CD4-positive, alpha-beta T cell (primary cell): ENCODE results near the gene AKT1. TPM values are rescaled to one million over a fixed set of nuclear protein-coding genes. Genes with fewer than 3 reads are reported as not detected.

Source experiments
- ATAC-seq: fragments of 200-7000 bp; cut with Tn5 transposase; one replicate; pipeline ENCODE4 v1.10.0; 2022; ENCODE audit warnings: mild to moderate bottlenecking; ENCODE audit not compliant: poor library complexity
- CTCF ChIA-PET: fragments of 350-600 bp; sonication (Branson Sonifier 250); formaldehyde crosslinking; loops from one replicate; lab custom pipeline; 2021; ENCODE audit warnings: antibody characterized with exemption, inconsistent platforms; lab: Charles Lee
- POLR2A ChIA-PET: fragments of 350-600 bp; sonication (Branson Sonifier 250); formaldehyde crosslinking; loops from one replicate; lab custom pipeline; 2021; ENCODE audit warnings: antibody characterized with exemption, inconsistent platforms; lab: Charles Lee
- DNase-seq, 14 experiments: peaks; one replicate each; pipeline ENCODE4 v3.0.0-alpha.2; 2013 to 2020; ENCODE audit warnings: mixed read lengths in 2 of 14
- H3K27ac ChIP-seq, 2 donors: one replicate each; pipeline versions ENCODE4 v1.5.1 to v1.7.0; 2013; ENCODE audit warnings: low read length in 2 of 2, low read depth in 1 of 2, mild to moderate bottlenecking in 1 of 2
- H3K27me3 ChIP-seq, 2 experiments: 1 replicate in 1 of 2; 2 replicates in 1 of 2; pipeline versions ENCODE4 v1.6.1 to v1.7.0; 2013; ENCODE audit warnings: low read length in 2 of 2, control low read depth in 1 of 2, mild to moderate bottlenecking in 1 of 2, moderate library complexity in 1 of 2; ENCODE audit not compliant: insufficient read depth in 2 of 2, control insufficient read depth in 1 of 2
- H3K36me3 ChIP-seq: one replicate; pipeline ENCODE4 v1.6.1; 2013; ENCODE audit warnings: low read length, control low read depth; ENCODE audit not compliant: insufficient read depth
- H3K4me1 ChIP-seq: one replicate; pipeline ENCODE4 v1.6.1; 2013; ENCODE audit warnings: low read length, control low read depth; ENCODE audit not compliant: insufficient read depth
- H3K4me3 ChIP-seq: one replicate; pipeline ENCODE4 v1.5.1; 2013; ENCODE audit warnings: mild to moderate bottlenecking, low read length, moderate library complexity
- H3K9me3 ChIP-seq, 2 experiments: 1 replicate in 1 of 2; 2 replicates in 1 of 2; pipeline versions ENCODE4 v1.6.1 to v1.7.0; 2013; ENCODE audit warnings: low read length in 2 of 2, mild to moderate bottlenecking in 2 of 2, control low read depth in 1 of 2, moderate library complexity in 1 of 2; ENCODE audit not compliant: control insufficient read depth in 1 of 2, insufficient read depth in 1 of 2
- H3K27ac Mint-ChIP-seq: one replicate; pipeline ENCODE4 v1.8.0; 2020; ENCODE audit warnings: mixed read lengths
- H3K27me3 Mint-ChIP-seq: one replicate; pipeline ENCODE4 v1.8.0; 2021; ENCODE audit warnings: mixed read lengths
- H3K36me3 Mint-ChIP-seq: one replicate; pipeline ENCODE4 v1.8.0; 2021; ENCODE audit warnings: low read depth, mixed read lengths
- H3K4me1 Mint-ChIP-seq: one replicate; pipeline ENCODE4 v1.8.0; 2021; ENCODE audit warnings: low read depth, mixed read lengths
- H3K4me3 Mint-ChIP-seq: one replicate; pipeline ENCODE4 v1.8.0; 2020; ENCODE audit warnings: mild to moderate bottlenecking, mixed read lengths
- H3K9me3 Mint-ChIP-seq: one replicate; pipeline ENCODE4 v1.8.0; 2020; ENCODE audit warnings: mixed read lengths
- intact Hi-C, 2 experiments: fragments of 100-400 bp; cut with DNase I in 1 of 2; cut with micrococcal nuclease in 1 of 2; formaldehyde crosslinking; loops; one replicate each; pipeline versions ENCODE4 v1.15.1 to v1.9.0; 2023 to 2025; cut with DNase I, micrococcal nuclease
- total RNA-seq, 174 experiments: library from RNA in 2 of 174; stranded (reverse) in 2 of 174; gene quantifications; one replicate each; pipeline ENCODE4 v1.2.3 and lab custom pipeline; 2021 to 2026
- TF ChIP-seq, protein P1 (sequence below): fragments of 200-600 bp; IDR thresholded peaks from one replicate; pipeline ENCODE4 v1.8.0; 2022; ENCODE audit warnings: antibody characterized with exemption, mild to moderate bottlenecking

AKT1 gene
- total RNA-seq, 2 experiments from 2014 or later, result 58.8 to 66.5 TPM

DNA sequence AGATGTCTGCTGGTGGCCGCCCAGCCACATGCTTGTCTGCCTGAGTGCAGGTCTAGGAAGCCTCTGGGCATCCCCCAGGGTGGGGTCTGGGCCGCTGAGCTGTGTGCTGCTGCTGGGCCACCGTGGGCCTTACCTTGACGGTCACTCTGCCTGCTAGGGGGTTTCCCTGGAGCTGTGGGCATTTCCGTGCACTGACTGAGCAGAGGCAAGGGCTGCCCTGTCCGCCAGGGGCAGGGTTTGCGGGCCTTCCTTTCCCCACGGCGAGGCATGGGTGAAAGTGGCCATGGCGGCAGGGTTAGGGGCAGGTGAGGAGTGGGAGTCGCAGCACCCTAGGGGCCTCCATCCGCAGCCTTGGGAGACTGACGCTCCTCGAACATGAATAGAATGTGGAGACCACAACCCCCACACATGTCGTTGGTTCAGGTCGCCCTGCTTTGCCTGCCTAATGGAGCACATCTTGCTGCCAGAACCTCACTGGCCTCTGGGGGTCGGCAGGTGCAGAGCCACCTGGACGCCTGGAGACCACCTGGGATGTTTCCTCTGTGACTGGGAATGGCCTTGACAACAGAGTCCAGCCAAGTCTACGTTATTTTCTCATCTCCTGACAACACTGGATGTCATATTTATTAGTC is 7.8 kb upstream of the AKT1 start:
- Mint-ChIP-seq H3K27me3 (no peaks in the 10 kb centered on the region), H3K36me3 (no peaks in the 10 kb centered on the region), H3K9me3 (no peaks in the 10 kb centered on the region), H3K4me3 (no peak overlapping the region), H3K4me1 (peaks cover 27% of the 10 kb centered on the region), H3K27ac (no peak overlapping the region)
- ChIA-PET POLR2A (no interaction called here), CTCF (no interaction called here)
- ATAC-seq (no peak), DNase-seq (no peak)
- H3K4me3 ChIP-seq, result no peak overlapping the region
- H3K4me1 ChIP-seq, result peaks cover 40% of the 10 kb centered on the region
- no peaks in the 10 kb centered on the region for H3K9me3 ChIP-seq
- H3K36me3 ChIP-seq, result no peaks in the 10 kb centered on the region
- H3K27ac ChIP-seq, result no peak overlapping the region
- no peaks in the 10 kb centered on the region for H3K27me3 ChIP-seq
- intact Hi-C loops, result no loop called here
- TF ChIP-seq, protein P1, sequence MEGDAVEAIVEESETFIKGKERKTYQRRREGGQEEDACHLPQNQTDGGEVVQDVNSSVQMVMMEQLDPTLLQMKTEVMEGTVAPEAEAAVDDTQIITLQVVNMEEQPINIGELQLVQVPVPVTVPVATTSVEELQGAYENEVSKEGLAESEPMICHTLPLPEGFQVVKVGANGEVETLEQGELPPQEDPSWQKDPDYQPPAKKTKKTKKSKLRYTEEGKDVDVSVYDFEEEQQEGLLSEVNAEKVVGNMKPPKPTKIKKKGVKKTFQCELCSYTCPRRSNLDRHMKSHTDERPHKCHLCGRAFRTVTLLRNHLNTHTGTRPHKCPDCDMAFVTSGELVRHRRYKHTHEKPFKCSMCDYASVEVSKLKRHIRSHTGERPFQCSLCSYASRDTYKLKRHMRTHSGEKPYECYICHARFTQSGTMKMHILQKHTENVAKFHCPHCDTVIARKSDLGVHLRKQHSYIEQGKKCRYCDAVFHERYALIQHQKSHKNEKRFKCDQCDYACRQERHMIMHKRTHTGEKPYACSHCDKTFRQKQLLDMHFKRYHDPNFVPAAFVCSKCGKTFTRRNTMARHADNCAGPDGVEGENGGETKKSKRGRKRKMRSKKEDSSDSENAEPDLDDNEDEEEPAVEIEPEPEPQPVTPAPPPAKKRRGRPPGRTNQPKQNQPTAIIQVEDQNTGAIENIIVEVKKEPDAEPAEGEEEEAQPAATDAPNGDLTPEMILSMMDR, result no peak

DNA sequence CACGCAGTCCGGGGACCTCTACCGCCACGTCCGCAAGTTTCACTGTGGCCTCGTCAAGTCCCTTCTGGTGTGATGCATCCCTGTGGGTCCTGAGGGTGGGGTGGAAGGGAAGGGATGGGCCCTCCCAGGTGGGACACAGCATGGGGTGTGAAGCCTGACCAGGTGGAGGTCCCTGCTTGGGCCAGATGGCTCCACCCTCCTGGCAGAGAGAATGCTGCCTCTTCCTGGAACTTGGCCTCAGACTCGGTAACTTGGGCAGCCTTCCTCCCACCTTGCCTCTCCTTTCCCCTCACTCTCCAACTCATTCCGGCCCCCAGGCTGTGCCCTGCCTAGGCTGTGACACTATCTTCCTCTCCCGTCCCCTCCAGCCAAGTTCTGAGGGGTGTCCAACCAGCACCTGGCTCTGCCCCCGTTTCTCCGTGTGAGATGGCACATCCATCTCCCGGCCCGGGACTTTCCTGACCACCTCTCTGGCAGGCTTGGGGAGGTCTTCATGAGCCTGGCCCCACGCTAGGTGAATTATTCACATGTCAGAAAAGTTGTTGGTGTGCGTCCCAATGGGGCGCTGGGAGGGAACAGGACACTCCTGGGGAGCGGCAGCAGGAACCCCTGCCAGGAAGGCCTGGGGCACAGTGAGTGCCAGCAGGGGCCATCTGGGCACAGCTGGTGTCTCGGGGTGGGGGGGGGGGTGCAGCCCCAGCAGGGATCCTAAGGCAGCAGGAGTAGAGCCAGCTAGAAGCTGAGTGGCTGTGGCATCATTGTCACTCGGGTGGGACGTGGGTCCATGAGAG is 7.0 kb upstream of the AKT1 start:
- Mint-ChIP-seq H3K9me3 (no peaks in the 10 kb centered on the region), H3K36me3 (no peaks in the 10 kb centered on the region), H3K27me3 (no peaks in the 10 kb centered on the region), H3K4me1 (peaks cover 27% of the 10 kb centered on the region), H3K27ac (peak overlapping the region; percentile 47), H3K4me3 (peak overlapping the region; percentile 82)
- H3K4me3 ChIP-seq, result no peak overlapping the region
- ATAC-seq, result no peak
- TF ChIP-seq, protein P1, result no peak
- CTCF ChIA-PET, result interaction anchor here (2.4 kb wide), 1 partner anchor 34 kb away, joined by 16 read pairs; no protein-coding TSS in a partner anchor
- no peak overlapping the region for H3K27ac ChIP-seq
- no peak for DNase-seq
- intact Hi-C loops, result no loop called here
- no peaks in the 10 kb centered on the region for H3K9me3 ChIP-seq
- no peaks in the 10 kb centered on the region for H3K27me3 ChIP-seq
- H3K36me3 ChIP-seq, result no peaks in the 10 kb centered on the region
- peaks cover 40% of the 10 kb centered on the region for H3K4me1 ChIP-seq
- POLR2A ChIA-PET, result no interaction called here

DNA sequence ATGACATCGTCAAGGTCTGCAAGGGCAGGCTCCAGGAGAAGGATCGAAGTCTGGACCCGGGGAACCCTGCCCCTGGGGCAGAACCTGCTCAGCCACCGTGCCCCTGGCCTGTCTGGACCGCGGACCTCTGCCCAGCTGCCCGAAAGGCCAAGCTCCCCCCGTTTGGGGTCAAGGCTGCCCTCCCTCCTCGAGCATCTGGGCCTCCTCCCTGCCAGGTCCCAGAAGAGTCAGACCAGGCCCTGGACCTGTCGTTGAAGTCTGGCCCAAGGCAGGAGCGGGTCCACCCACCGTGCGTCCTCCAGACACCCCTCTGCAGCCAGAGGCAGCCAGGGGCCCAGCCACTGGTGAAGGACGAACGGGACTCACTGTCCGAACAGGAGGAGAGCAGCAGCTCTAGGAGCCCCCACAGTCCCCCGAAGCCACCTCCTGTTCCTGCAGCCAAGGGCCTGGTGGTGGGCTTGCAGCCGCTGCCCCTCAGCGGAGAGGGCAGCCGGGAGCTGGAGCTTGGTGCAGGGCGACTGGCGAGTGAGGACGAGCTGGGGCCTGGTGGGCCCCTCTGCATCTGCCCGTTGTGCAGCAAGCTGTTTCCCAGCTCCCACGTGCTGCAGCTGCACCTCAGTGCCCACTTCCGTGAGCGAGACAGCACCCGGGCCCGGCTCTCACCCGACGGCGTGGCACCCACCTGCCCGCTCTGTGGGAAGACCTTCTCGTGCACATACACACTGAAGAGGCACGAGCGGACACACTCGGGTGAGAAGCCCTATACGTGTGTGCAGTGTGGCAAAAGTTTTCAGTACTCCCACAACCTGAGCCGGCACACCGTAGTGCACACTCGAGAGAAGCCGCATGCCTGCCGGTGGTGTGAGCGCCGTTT is 6.2 kb upstream of the AKT1 start:
- ATAC-seq, result no peak
- Histone ChIP-seq H3K9me3 (no peaks in the 10 kb centered on the region), H3K36me3 (no peaks in the 10 kb centered on the region), H3K27me3 (no peaks in the 10 kb centered on the region), H3K4me1 (peaks cover 44% of the 10 kb centered on the region), H3K4me3 (peak overlapping the region; percentile 65), H3K27ac (peak overlapping the region in 1 of 2 donors; percentile 41)
- no peaks in the 10 kb centered on the region for H3K36me3 Mint-ChIP-seq
- peaks cover 27% of the 10 kb centered on the region for H3K4me1 Mint-ChIP-seq
- DNase-seq, result no peak
- intact Hi-C loops, result no loop called here
- ChIA-PET CTCF (interaction anchor here (2.4 kb wide), 1 partner anchor 33 kb away, joined by 16 read pairs; no protein-coding TSS in a partner anchor), POLR2A (interaction anchor here (0.6 to 2.6 kb wide), 7 partner anchors 10 to 106 kb away, joined by 3 to 30 read pairs (median 6); partner anchors contain the start of genes ADSS1 and SIVA1)
- TF ChIP-seq, protein P1, result no peak
- peak overlapping the region; percentile 79 for H3K27ac Mint-ChIP-seq
- H3K27me3 Mint-ChIP-seq, result no peaks in the 10 kb centered on the region
- H3K4me3 Mint-ChIP-seq, result peak overlapping the region; percentile 94
- no peaks in the 10 kb centered on the region for H3K9me3 Mint-ChIP-seq
